ENCODE data around the gene ZNF684. TPM values are rescaled to one million over a fixed set of nuclear protein-coding genes. Genes with fewer than 3 reads are reported as not detected.

The ZNF684 gene
- total RNA-seq, 1 experiment from 2014 or later: 1.4 TPM

GRCh38 chr1:40532062-40532389 is 589 bp downstream of the ZNF684 start:
- Mint-ChIP-seq H3K36me3 (ENCODE audit: insufficient read depth, unreplicated experiment) (peaks cover 10% of the 10 kb centered on the region), H3K9me3 (ENCODE audit: unreplicated experiment) (peaks cover 7% of the 10 kb centered on the region), H3K4me1 (ENCODE audit: insufficient read depth, unreplicated experiment) (peaks cover 23% of the 10 kb centered on the region), H3K4me3 (ENCODE audit: unreplicated experiment) (peak overlapping the region; percentile 97), H3K27me3 (ENCODE audit: insufficient read depth, unreplicated experiment) (no peaks in the 10 kb centered on the region), H3K27ac (ENCODE audit: low read depth, unreplicated experiment) (peak overlapping the region; percentile 85)
- CTCF ChIA-PET: interaction anchor here (0.5 to 2.0 kb wide), 23 partner anchors 12 to 480 kb away, joined by 3 to 8 read pairs (median 5); no protein-coding TSS in a partner anchor
- TF ChIP-seq, protein P1, sequence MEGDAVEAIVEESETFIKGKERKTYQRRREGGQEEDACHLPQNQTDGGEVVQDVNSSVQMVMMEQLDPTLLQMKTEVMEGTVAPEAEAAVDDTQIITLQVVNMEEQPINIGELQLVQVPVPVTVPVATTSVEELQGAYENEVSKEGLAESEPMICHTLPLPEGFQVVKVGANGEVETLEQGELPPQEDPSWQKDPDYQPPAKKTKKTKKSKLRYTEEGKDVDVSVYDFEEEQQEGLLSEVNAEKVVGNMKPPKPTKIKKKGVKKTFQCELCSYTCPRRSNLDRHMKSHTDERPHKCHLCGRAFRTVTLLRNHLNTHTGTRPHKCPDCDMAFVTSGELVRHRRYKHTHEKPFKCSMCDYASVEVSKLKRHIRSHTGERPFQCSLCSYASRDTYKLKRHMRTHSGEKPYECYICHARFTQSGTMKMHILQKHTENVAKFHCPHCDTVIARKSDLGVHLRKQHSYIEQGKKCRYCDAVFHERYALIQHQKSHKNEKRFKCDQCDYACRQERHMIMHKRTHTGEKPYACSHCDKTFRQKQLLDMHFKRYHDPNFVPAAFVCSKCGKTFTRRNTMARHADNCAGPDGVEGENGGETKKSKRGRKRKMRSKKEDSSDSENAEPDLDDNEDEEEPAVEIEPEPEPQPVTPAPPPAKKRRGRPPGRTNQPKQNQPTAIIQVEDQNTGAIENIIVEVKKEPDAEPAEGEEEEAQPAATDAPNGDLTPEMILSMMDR (IDR thresholded peaks at IDR 0.05; ENCODE audit: unreplicated experiment): no peak
- POLR2A ChIA-PET: interaction anchor here (0.7 to 2.1 kb wide), 16 partner anchors 13 to 274 kb away, joined by 3 to 8 read pairs (median 4); partner anchors contain the start of genes NFYC, ZFP69B and ZMPSTE24
- intact Hi-C loops (cut with micrococcal nuclease): loop anchor here (2.0 to 5.0 kb wide), 2 partner anchors 135 to 421 kb away; partner anchors contain the start of gene RIMS3
- no peak for DNase-seq (ENCODE audit: unreplicated experiment)
- no TSS peak for BruUV-seq (replicated peaks)

DNA sequence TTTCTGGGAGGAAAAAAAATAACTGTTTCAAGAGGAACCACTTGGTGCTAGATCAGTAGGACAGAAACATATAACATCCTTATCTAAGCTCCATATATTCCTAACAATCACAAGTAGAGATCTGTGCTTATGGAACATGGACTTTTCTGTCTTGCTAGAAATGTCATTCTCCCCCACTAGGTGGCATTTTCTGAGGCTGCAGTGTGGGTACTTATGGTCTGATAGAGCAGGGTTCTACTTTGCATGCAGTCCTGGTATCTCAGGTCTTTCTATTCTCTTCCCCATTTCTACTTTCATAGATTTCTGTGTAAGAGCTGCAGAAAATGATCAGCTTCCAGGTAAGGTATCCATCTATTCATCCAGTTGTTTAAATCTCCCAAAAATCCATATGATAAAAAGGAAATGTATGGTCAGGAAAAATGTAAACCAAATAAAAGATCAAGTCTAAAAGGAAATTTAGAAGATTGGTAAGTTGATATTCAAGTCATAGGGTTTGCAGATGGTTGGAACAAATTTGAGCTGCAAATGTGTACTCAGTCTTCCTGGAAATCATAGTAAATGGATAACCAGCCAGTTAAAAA is 1.5 kb downstream of the ZNF684 start:
- ChIA-PET POLR2A (interaction anchor here (0.6 to 2.1 kb wide), 11 partner anchors 17 to 966 kb away, joined by 3 to 7 read pairs (median 3); partner anchors contain the start of gene ZFP69B), CTCF (interaction anchor here (0.5 to 2.0 kb wide), 34 partner anchors 11 to 750 kb away, joined by 3 to 8 read pairs (median 4); partner anchors contain the start of gene NFYC)
- Mint-ChIP-seq H3K4me3 (ENCODE audit: unreplicated experiment) (peak overlapping the region; percentile 97), H3K27ac (ENCODE audit: low read depth, unreplicated experiment) (no peak overlapping the region), H3K36me3 (ENCODE audit: insufficient read depth, unreplicated experiment) (peaks cover 10% of the 10 kb centered on the region), H3K9me3 (ENCODE audit: unreplicated experiment) (peaks cover under 1% of the 10 kb centered on the region), H3K4me1 (ENCODE audit: insufficient read depth, unreplicated experiment) (peaks cover 23% of the 10 kb centered on the region), H3K27me3 (ENCODE audit: insufficient read depth, unreplicated experiment) (no peaks in the 10 kb centered on the region)
- no TSS peak for BruUV-seq (replicated peaks)
- DNase-seq (ENCODE audit: unreplicated experiment): peak; percentile 65
- TF ChIP-seq, protein P1 (IDR thresholded peaks at IDR 0.05; ENCODE audit: unreplicated experiment): peak; percentile 54
- intact Hi-C loops (cut with micrococcal nuclease): loop anchor here (2.0 to 5.0 kb wide), 2 partner anchors 134 to 420 kb away; partner anchors contain the start of gene RIMS3

- TF ChIP-seq, protein P1 (IDR thresholded peaks at IDR 0.05; ENCODE audit: unreplicated experiment): no peak
- ChIA-PET CTCF (interaction anchor here (0.5 kb wide), 1 partner anchor 196 kb away, joined by 3 read pairs; no protein-coding TSS in a partner anchor), POLR2A (no interaction called here)
- no TSS peak for BruUV-seq (replicated peaks)
- peaks cover 10% of the 10 kb centered on the region for H3K36me3 Mint-ChIP-seq (ENCODE audit: insufficient read depth, unreplicated experiment)
- H3K4me1 Mint-ChIP-seq (ENCODE audit: insufficient read depth, unreplicated experiment): peaks cover 23% of the 10 kb centered on the region
- H3K4me3 Mint-ChIP-seq (ENCODE audit: unreplicated experiment): no peak overlapping the region
- no peaks in the 10 kb centered on the region for H3K9me3 Mint-ChIP-seq (ENCODE audit: unreplicated experiment)
- intact Hi-C loops (cut with micrococcal nuclease): loop anchor here (5.0 kb wide), 1 partner anchor 133 kb away; the partner anchor contains the start of gene RIMS3
- no peaks in the 10 kb centered on the region for H3K27me3 Mint-ChIP-seq (ENCODE audit: insufficient read depth, unreplicated experiment)
- DNase-seq (ENCODE audit: unreplicated experiment): no peak
- no peak overlapping the region for H3K27ac Mint-ChIP-seq (ENCODE audit: low read depth, unreplicated experiment)
Observed at GRCh38 chr1:40534589-40534988, 3.2 kb downstream of the ZNF684 start.

DNA sequence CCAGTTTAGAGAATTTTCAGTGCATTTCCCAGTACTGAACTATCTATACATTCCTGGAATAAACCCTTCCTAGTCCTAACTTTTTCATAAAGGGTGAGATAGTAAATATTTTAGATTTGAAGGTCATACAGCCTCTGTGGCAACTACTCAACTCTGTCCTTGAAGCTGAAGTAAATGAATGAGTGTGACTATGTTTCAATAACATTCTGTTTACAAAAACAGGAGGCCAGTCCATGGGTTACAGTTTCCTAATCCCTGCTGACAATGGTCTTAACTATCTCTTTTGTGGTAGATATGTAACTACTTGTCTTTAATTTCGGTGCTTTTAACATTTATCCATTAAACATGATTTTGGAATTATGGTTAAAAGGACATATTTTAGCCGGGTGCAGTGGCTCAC is 4.3 kb downstream of the ZNF684 start:
- no peak for DNase-seq (ENCODE audit: unreplicated experiment)
- CTCF ChIA-PET: interaction anchor here (0.7 to 1.1 kb wide), 4 partner anchors 54 to 382 kb away, joined by 3 to 6 read pairs (median 3); no protein-coding TSS in a partner anchor
- no TSS peak for BruUV-seq (replicated peaks)
- POLR2A ChIA-PET: interaction anchor here (0.6 kb wide), 1 partner anchor 16 kb away, joined by 3 read pairs; no protein-coding TSS in a partner anchor
- no peaks in the 10 kb centered on the region for H3K27me3 Mint-ChIP-seq (ENCODE audit: insufficient read depth, unreplicated experiment)
- H3K9me3 Mint-ChIP-seq (ENCODE audit: unreplicated experiment): no peaks in the 10 kb centered on the region
- no peak overlapping the region for H3K4me3 Mint-ChIP-seq (ENCODE audit: unreplicated experiment)
- peaks cover 22% of the 10 kb centered on the region for H3K4me1 Mint-ChIP-seq (ENCODE audit: insufficient read depth, unreplicated experiment)
- TF ChIP-seq, protein P1 (IDR thresholded peaks at IDR 0.05; ENCODE audit: unreplicated experiment): no peak
- intact Hi-C loops (cut with micrococcal nuclease): no loop called here
- no peak overlapping the region for H3K27ac Mint-ChIP-seq (ENCODE audit: low read depth, unreplicated experiment)
- H3K36me3 Mint-ChIP-seq (ENCODE audit: insufficient read depth, unreplicated experiment): peaks cover 10% of the 10 kb centered on the region

All from MCF 10A (cell line).